K562 (cell line): ENCODE data around the gene XRCC2.

ENCODE experiments used
- ESRRA ChIP-seq: fragments of 450-650 bp; IDR thresholded peaks from 2 replicates; pipeline ENCODE4 v1.6.1; 2014; ENCODE audit warnings: low read depth, mild to moderate bottlenecking, moderate library complexity, borderline replicate concordance
- EZH2 ChIP-seq: IDR thresholded peaks from 2 replicates; pipeline ENCODE4 v1.6.1; 2012; ENCODE audit warnings: low read depth, mild to moderate bottlenecking, inconsistent platforms, low read length, borderline replicate concordance
- MAFF ChIP-seq: IDR thresholded peaks from 2 replicates; pipeline ENCODE4 v1.6.1; 2012; ENCODE audit warnings: low read length, improper control_type of control experiment
- MAFG ChIP-seq: fragments of 450-650 bp; conservative IDR thresholded peaks from 2 replicates; pipeline ENCODE4 v1.6.1; 2016; ENCODE audit warnings: missing genetic modification characterization, missing compliant biosample characterization
- ZFX ChIP-seq: sonication (generic); formaldehyde crosslinking; IDR thresholded peaks from 2 replicates; pipeline ENCODE4 v1.8.0; 2022; ENCODE audit warnings: mild to moderate bottlenecking, missing genetic modification reagents, moderate library complexity
- TF ChIP-seq, protein P1 (sequence below), 2 experiments: fragments of 450-650 bp; formaldehyde crosslinking in 1 of 2; IDR thresholded peaks; 2 replicates each; pipeline versions ENCODE4 v1.4.0 to v1.6.1; 2014 to 2020; ENCODE audit warnings: mild to moderate bottlenecking in 2 of 2, borderline replicate concordance in 1 of 2, low read depth in 1 of 2
- TF ChIP-seq, protein P2 (sequence below), 2 experiments: fragments of 450-650 bp in 1 of 2; sonication (generic) in 1 of 2; formaldehyde crosslinking; conservative IDR thresholded peaks; 2 replicates each; pipeline versions ENCODE4 v1.4.0 to v1.8.1; 2020 to 2022; ENCODE audit warnings: mild to moderate bottlenecking in 1 of 2, missing genetic modification reagents in 1 of 2

DNA sequence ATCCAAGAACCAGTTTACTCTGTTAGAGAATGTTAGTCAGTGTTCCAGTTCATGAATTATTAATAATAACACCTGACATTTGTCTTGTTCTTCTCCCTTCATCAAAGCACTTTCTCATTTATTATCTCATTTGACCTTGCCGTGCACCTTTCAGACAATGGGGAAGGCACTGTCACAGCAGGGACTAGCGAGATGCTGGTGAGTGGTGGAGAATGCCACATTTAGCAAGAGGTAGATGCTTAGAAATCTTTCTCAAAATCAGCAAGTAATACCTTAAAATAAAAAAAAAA, 34.2 kb upstream of the XRCC2 start:
- TF ChIP-seq, protein P1, sequence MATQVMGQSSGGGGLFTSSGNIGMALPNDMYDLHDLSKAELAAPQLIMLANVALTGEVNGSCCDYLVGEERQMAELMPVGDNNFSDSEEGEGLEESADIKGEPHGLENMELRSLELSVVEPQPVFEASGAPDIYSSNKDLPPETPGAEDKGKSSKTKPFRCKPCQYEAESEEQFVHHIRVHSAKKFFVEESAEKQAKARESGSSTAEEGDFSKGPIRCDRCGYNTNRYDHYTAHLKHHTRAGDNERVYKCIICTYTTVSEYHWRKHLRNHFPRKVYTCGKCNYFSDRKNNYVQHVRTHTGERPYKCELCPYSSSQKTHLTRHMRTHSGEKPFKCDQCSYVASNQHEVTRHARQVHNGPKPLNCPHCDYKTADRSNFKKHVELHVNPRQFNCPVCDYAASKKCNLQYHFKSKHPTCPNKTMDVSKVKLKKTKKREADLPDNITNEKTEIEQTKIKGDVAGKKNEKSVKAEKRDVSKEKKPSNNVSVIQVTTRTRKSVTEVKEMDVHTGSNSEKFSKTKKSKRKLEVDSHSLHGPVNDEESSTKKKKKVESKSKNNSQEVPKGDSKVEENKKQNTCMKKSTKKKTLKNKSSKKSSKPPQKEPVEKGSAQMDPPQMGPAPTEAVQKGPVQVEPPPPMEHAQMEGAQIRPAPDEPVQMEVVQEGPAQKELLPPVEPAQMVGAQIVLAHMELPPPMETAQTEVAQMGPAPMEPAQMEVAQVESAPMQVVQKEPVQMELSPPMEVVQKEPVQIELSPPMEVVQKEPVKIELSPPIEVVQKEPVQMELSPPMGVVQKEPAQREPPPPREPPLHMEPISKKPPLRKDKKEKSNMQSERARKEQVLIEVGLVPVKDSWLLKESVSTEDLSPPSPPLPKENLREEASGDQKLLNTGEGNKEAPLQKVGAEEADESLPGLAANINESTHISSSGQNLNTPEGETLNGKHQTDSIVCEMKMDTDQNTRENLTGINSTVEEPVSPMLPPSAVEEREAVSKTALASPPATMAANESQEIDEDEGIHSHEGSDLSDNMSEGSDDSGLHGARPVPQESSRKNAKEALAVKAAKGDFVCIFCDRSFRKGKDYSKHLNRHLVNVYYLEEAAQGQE (IDR thresholded peaks at IDR 0.05; ENCODE audit: borderline replicate concordance): no peak
- TF ChIP-seq, protein P1 (CRISPR knock-in tag; IDR thresholded peaks at IDR 0.05; ENCODE audit: low read depth): no peak
- TF ChIP-seq MAFF (no peak), EZH2 (no peak), ZFX (CRISPR knock-in tag) (no peak), ESRRA (no peak), MAFG (tag) (no peak)
- TF ChIP-seq, protein P2, sequence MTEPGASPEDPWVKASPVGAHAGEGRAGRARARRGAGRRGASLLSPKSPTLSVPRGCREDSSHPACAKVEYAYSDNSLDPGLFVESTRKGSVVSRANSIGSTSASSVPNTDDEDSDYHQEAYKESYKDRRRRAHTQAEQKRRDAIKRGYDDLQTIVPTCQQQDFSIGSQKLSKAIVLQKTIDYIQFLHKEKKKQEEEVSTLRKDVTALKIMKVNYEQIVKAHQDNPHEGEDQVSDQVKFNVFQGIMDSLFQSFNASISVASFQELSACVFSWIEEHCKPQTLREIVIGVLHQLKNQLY (CRISPR knock-in tag; conservative IDR thresholded peaks at IDR 0.05): no peak
